Endodermal cell (in vitro differentiated cells): ENCODE results near the gene NPS. TPM values are rescaled to one million over a fixed set of nuclear protein-coding genes. Genes with fewer than 3 reads are reported as not detected.

Source experiments
- DNase-seq: peaks from one replicate; pipeline ENCODE4 v3.0.0-alpha.2; 2017
- H3K27ac ChIP-seq: 2 replicates; pipeline ENCODE4 v1.5.1; 2013; ENCODE audit warnings: mild to moderate bottlenecking, low read depth, low read length, moderate library complexity
- H3K27me3 ChIP-seq: 2 replicates; pipeline ENCODE4 v1.6.1; 2013; ENCODE audit warnings: mild to moderate bottlenecking, low read length, moderate library complexity; ENCODE audit not compliant: insufficient read depth, control insufficient read depth, poor library complexity, severe bottlenecking
- H3K36me3 ChIP-seq: 2 replicates; pipeline ENCODE4 v1.7.0; 2013; ENCODE audit warnings: mild to moderate bottlenecking, low read length, moderate library complexity; ENCODE audit not compliant: control insufficient read depth, insufficient read depth
- H3K4me1 ChIP-seq: one replicate; pipeline ENCODE4 v1.7.0; 2013; ENCODE audit warnings: low read length; ENCODE audit not compliant: control insufficient read depth, insufficient read depth
- H3K4me3 ChIP-seq: 2 replicates; pipeline ENCODE4 v1.5.1; 2013; ENCODE audit warnings: mild to moderate bottlenecking, low read length, moderate library complexity
- H3K9ac ChIP-seq: 2 replicates; pipeline ENCODE4 v1.6.1; 2013; ENCODE audit warnings: mild to moderate bottlenecking, low read length, moderate library complexity; ENCODE audit not compliant: poor library complexity, severe bottlenecking; ENCODE audit errors: extremely low read depth
- H3K9me3 ChIP-seq: 2 replicates; pipeline ENCODE4 v1.6.1; 2013; ENCODE audit warnings: mild to moderate bottlenecking, low read length, moderate library complexity; ENCODE audit not compliant: control insufficient read depth
- H3K27ac Mint-ChIP-seq: 2 replicates; pipeline ENCODE4 v1.8.0; 2020; ENCODE audit warnings: mixed read lengths
- H3K27me3 Mint-ChIP-seq: 2 replicates; pipeline ENCODE4 v1.8.0; 2021; ENCODE audit warnings: mild to moderate bottlenecking, mixed read lengths; ENCODE audit not compliant: insufficient read depth
- H3K36me3 Mint-ChIP-seq: 2 replicates; pipeline ENCODE4 v1.8.0; 2020; ENCODE audit warnings: low read depth, mixed read lengths
- H3K4me1 Mint-ChIP-seq: 2 replicates; pipeline ENCODE4 v1.8.0; 2020; ENCODE audit warnings: mixed read lengths
- H3K4me3 Mint-ChIP-seq: 2 replicates; pipeline ENCODE4 v1.8.0; 2020; ENCODE audit warnings: mild to moderate bottlenecking, moderate library complexity, mixed read lengths
- H3K9me3 Mint-ChIP-seq: 2 replicates; pipeline ENCODE4 v1.8.0; 2020; ENCODE audit warnings: mild to moderate bottlenecking, mixed read lengths
- CTCF ChIP-seq: fragments of 200-600 bp; sonication (generic); conservative IDR thresholded peaks from 2 replicates; pipeline ENCODE4 v1.5.0; 2021; ENCODE audit warnings: antibody characterized with exemption, mild to moderate bottlenecking
- WGBS, 2 experiments: methylation state at CpG; one replicate each; pipeline versions ENCODE4 v1.1.5 to v1.1.7; 2013; ENCODE audit warnings: missing lambda C conversion rate in 2 of 2, mixed read lengths in 1 of 2; ENCODE audit not compliant: insufficient coverage in 1 of 2, insufficient read length in 1 of 2; 5-methylcytosine and 5-hydroxymethylcytosine counted together
- total RNA-seq, 2 donors: library from RNA; stranded (reverse); fragmentation: NEBNext Ultra II Directional in 1 of 2; extraction: Animal tissue kit (Norgen Biotek cat#: 25700) in 1 of 2; gene quantifications; 2 replicates in 1 of 2; 3 replicates in 1 of 2; pipeline ENCODE4 v1.2.1, GENCODE V29; 2021

NPS gene
- total RNA-seq, 2 donors from 2014 or later = not detected

- Histone ChIP-seq H3K36me3 (no peaks in the 10 kb centered on the region), H3K27me3 (no peaks in the 10 kb centered on the region), H3K27ac (no peak overlapping the region), H3K4me1 (no peaks in the 10 kb centered on the region), H3K9me3 (no peaks in the 10 kb centered on the region), H3K4me3 (no peak overlapping the region), H3K9ac (no peak overlapping the region)
- WGBS, 2 experiments = 88 to 89% methylated on average over 5 to 15 of the region's 17 CpGs
- Mint-ChIP-seq H3K36me3 (no peaks in the 10 kb centered on the region), H3K9me3 (no peaks in the 10 kb centered on the region), H3K27ac (no peak overlapping the region), H3K4me3 (no peak overlapping the region), H3K4me1 (no peaks in the 10 kb centered on the region), H3K27me3 (no peaks in the 10 kb centered on the region)
- TF ChIP-seq CTCF = no peak
- no peak for DNase-seq
Observed at GRCh38 chr10:127580822-127581221, 31.7 kb downstream of the NPS start.

GRCh38 chr10:127585519-127586023, 36.5 kb downstream of the NPS start:
- no peak for TF ChIP-seq CTCF
- Mint-ChIP-seq H3K4me1 (no peaks in the 10 kb centered on the region), H3K27me3 (no peaks in the 10 kb centered on the region), H3K9me3 (peaks cover 5% of the 10 kb centered on the region), H3K27ac (no peak overlapping the region), H3K4me3 (no peak overlapping the region), H3K36me3 (no peaks in the 10 kb centered on the region)
- Histone ChIP-seq H3K9me3 (no peaks in the 10 kb centered on the region), H3K27ac (no peak overlapping the region), H3K4me3 (no peak overlapping the region), H3K36me3 (no peaks in the 10 kb centered on the region), H3K4me1 (no peaks in the 10 kb centered on the region), H3K27me3 (no peaks in the 10 kb centered on the region), H3K9ac (no peak overlapping the region)
- no peak for DNase-seq
- 76 to 93% methylated on average over 2 to 4 of the region's 4 CpGs for WGBS, 2 experiments

GRCh38 chr10:127587668-127588365, 38.7 kb downstream of the NPS start:
- Mint-ChIP-seq H3K27ac (no peak overlapping the region), H3K9me3 (peaks cover 5% of the 10 kb centered on the region), H3K27me3 (no peaks in the 10 kb centered on the region), H3K36me3 (no peaks in the 10 kb centered on the region), H3K4me1 (no peaks in the 10 kb centered on the region), H3K4me3 (no peak overlapping the region)
- 86 to 87% methylated on average over 3 to 4 of the region's 4 CpGs for WGBS, 2 experiments
- no peak for DNase-seq
- Histone ChIP-seq H3K9me3 (no peaks in the 10 kb centered on the region), H3K4me3 (no peak overlapping the region), H3K27me3 (no peaks in the 10 kb centered on the region), H3K9ac (no peak overlapping the region), H3K36me3 (no peaks in the 10 kb centered on the region), H3K27ac (no peak overlapping the region), H3K4me1 (no peaks in the 10 kb centered on the region)
- no peak for TF ChIP-seq CTCF
